EL (cell line): ENCODE data around the gene SARS2.
A peak's percentile ranks its signal among the peaks of the same experiment; 100 is the strongest.
"Not testable (repeated sequence)": the region's sequence is repeated elsewhere in the genome, so short reads cannot be mapped to it uniquely, and the experiment has no call there.

Experiments used
- DNase-seq: peaks from one replicate; pipeline ENCODE4 v3.0.0-alpha.2; 2016

The SARS2 gene

GRCh38 chr19:38929929-38930775 is at the start of gene SARS2:
TSS of gene SARS2 (minus strand) at chr19:38930763. CDS start at chr19:38930736, 27 bp downstream.
- DNase-seq: peak; percentile 94

GRCh38 chr19:38979812-38980211 is 49.2 kb upstream of the SARS2 start:
- no peak for DNase-seq

- no peak for DNase-seq
Observed at GRCh38 chr19:38978326-38978689, 47.7 kb upstream of the SARS2 start.

GRCh38 chr19:38977445-38978325 is 47.1 kb upstream of the SARS2 start:
- DNase-seq: peak; percentile 17

- peak; percentile 50 for DNase-seq
Observed at GRCh38 chr19:38975861-38976271, 45.3 kb upstream of the SARS2 start.

- DNase-seq: peak; percentile 71
Observed at GRCh38 chr19:38975214-38975860, 44.8 kb upstream of the SARS2 start, which contains the start of gene FBXO17. TSS of gene FBXO17 (minus strand) at chr19:38975742. CDS start at chr19:38950319, 25,423 bp downstream.

GRCh38 chr19:38974624-38975213 is 44.2 kb upstream of the SARS2 start:
- DNase-seq: no peak

- DNase-seq: no peak
Observed at GRCh38 chr19:38971672-38972071, 41.1 kb upstream of the SARS2 start.

- DNase-seq: no peak
Observed at GRCh38 chr19:38970664-38971532, 40.3 kb upstream of the SARS2 start.

- not testable (repeated sequence) for DNase-seq
Observed at GRCh38 chr19:38966149-38966548, 35.6 kb upstream of the SARS2 start.

- DNase-seq: no peak
Observed at GRCh38 chr19:38964738-38965137, 34.2 kb upstream of the SARS2 start.

- DNase-seq: no peak
Observed at GRCh38 chr19:38959618-38960017, 29.1 kb upstream of the SARS2 start.

GRCh38 chr19:38958301-38958700 is 27.7 kb upstream of the SARS2 start:
- no peak for DNase-seq

- DNase-seq: no peak
Observed at GRCh38 chr19:38956264-38956663, 25.7 kb upstream of the SARS2 start.

GRCh38 chr19:38953677-38954076 is 23.1 kb upstream of the SARS2 start:
- no peak for DNase-seq

- DNase-seq: no peak
Observed at GRCh38 chr19:38952395-38953165, 22.0 kb upstream of the SARS2 start.

- DNase-seq: no peak
Observed at GRCh38 chr19:38951187-38951586, 20.6 kb upstream of the SARS2 start.

GRCh38 chr19:38949580-38950367 is 19.2 kb upstream of the SARS2 start:
- peak; percentile 16 for DNase-seq

- no peak for DNase-seq
Observed at GRCh38 chr19:38946229-38947010, 15.9 kb upstream of the SARS2 start.
